K562 (cell line): ENCODE results near the gene GFAP.

ENCODE experiments used
- CHD4 ChIP-seq: fragments of 200-600 bp; sonication (generic); IDR thresholded peaks from 3 replicates; pipeline ENCODE4 v1.6.1; 2012; ENCODE audit warnings: low read depth, mild to moderate bottlenecking, mixed read lengths, low read length, inconsistent platforms; ENCODE audit not compliant: insufficient read depth, insufficient replicate concordance, poor library complexity, severe bottlenecking
- CREB1 ChIP-seq, 2 experiments: sonication (generic) in 1 of 2; formaldehyde crosslinking in 1 of 2; IDR thresholded peaks; 2 replicates each; pipeline versions ENCODE4 v1.6.1 to v1.8.0; 2012 to 2022; ENCODE audit warnings: inconsistent platforms in 1 of 2, mild to moderate bottlenecking in 1 of 2, missing genetic modification reagents in 1 of 2, moderate library complexity in 1 of 2
- FOXJ3 ChIP-seq: sonication (generic); formaldehyde crosslinking; IDR thresholded peaks from 2 replicates; pipeline ENCODE4 v1.4.0; 2020; ENCODE audit warnings: mild to moderate bottlenecking, missing genetic modification reagents
- FOXK2 ChIP-seq, 2 experiments: fragments of 450-650 bp; IDR thresholded peaks in 1 of 2; conservative IDR thresholded peaks in 1 of 2; 2 replicates each; pipeline ENCODE4 v1.6.1; 2016; ENCODE audit warnings: low read depth in 2 of 2, mild to moderate bottlenecking in 1 of 2
- ZBTB11 ChIP-seq, 3 experiments: fragments of 200-800 bp in 1 of 3; fragments of 250-450 bp in 1 of 3; fragments of 450-650 bp in 1 of 3; sonication (Bioruptor Pico) in 1 of 3; sonication (Bioruptor generic) in 1 of 3; formaldehyde crosslinking in 1 of 3; IDR thresholded peaks; 2 replicates each; pipeline versions ENCODE4 v1.6.1 to v1.8.0; 2016 to 2022; ENCODE audit warnings: mild to moderate bottlenecking in 2 of 3, missing genetic modification characterization in 2 of 3, missing compliant biosample characterization in 1 of 3, moderate library complexity in 1 of 3
- TF ChIP-seq, protein P1 (sequence below): sonication (generic); formaldehyde crosslinking; IDR thresholded peaks from 2 replicates; pipeline ENCODE4 v1.8.0; 2023; ENCODE audit warnings: mild to moderate bottlenecking, missing genetic modification reagents

DNA sequence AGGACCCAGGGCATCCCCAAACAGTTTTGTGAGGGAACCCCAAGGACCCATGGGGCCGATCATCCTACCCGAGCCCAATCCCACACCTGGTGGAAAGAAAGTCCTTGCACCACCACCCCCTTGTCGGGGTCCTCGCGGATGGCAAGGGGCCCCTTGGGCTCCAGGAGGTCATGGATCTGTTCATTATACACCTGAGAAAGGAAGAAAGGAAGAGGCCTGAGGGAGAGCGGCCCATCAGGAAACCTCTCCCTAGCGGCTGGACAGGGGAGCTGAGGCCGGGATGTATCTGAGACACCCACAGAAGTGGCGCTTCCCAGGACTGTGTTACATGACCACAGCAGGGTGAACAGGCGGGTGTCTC, 19.4 kb upstream of the GFAP start:
- TF ChIP-seq FOXK2 (conservative IDR thresholded peaks at IDR 0.05 in 1 of 2, IDR thresholded peaks at IDR 0.05 in 1 of 2; ENCODE audit: low read depth in 2 of 2): no peak
- no peak for TF ChIP-seq ZBTB11 (CRISPR knock-in tag; IDR thresholded peaks at IDR 0.05)
- TF ChIP-seq FOXJ3 (CRISPR knock-in tag): no peak
- TF ChIP-seq, protein P1, sequence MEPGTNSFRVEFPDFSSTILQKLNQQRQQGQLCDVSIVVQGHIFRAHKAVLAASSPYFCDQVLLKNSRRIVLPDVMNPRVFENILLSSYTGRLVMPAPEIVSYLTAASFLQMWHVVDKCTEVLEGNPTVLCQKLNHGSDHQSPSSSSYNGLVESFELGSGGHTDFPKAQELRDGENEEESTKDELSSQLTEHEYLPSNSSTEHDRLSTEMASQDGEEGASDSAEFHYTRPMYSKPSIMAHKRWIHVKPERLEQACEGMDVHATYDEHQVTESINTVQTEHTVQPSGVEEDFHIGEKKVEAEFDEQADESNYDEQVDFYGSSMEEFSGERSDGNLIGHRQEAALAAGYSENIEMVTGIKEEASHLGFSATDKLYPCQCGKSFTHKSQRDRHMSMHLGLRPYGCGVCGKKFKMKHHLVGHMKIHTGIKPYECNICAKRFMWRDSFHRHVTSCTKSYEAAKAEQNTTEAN: no peak
- no peak for TF ChIP-seq CHD4
- TF ChIP-seq CREB1 (IDR thresholded peaks at IDR 0.05): no peak
- TF ChIP-seq CREB1 (CRISPR knock-in tag; IDR thresholded peaks at IDR 0.05): no peak
